DND-41 (cell line): Measurements from ENCODE around the gene FADS2.

Experiments used
- ATAC-seq: fragments of 200-7000 bp; cut with Tn5 transposase; 3 replicates; pipeline ENCODE4 v1.9.1; 2021; ENCODE audit warnings: low read depth; ENCODE audit not compliant: insufficient read depth
- DNase-seq: peaks from one replicate; pipeline ENCODE4 v3.0.0-alpha.2; 2020
- H2AFZ ChIP-seq: 2 replicates; pipeline ENCODE4 v1.6.0; 2012; ENCODE audit warnings: low read depth, low read length
- H3K27ac ChIP-seq: 2 replicates; pipeline ENCODE4 v1.5.1; 2012; ENCODE audit warnings: low read length, inconsistent platforms
- H3K27me3 ChIP-seq: fragments of 200-600 bp; sonication (generic); 2 replicates; pipeline ENCODE4 v1.6.0; 2012; ENCODE audit warnings: low read length, mild to moderate bottlenecking, inconsistent platforms; ENCODE audit not compliant: insufficient read depth, poor library complexity
- H3K36me3 ChIP-seq: 2 replicates; pipeline ENCODE4 v1.5.1; 2012; ENCODE audit warnings: low read length, inconsistent platforms; ENCODE audit not compliant: insufficient read depth
- H3K4me1 ChIP-seq: 2 replicates; pipeline ENCODE4 v1.5.1; 2012; ENCODE audit warnings: mild to moderate bottlenecking, low read length; ENCODE audit not compliant: insufficient read depth
- H3K4me2 ChIP-seq: 2 replicates; pipeline ENCODE4 v1.6.0; 2012; ENCODE audit warnings: mild to moderate bottlenecking, moderate library complexity, low read length, inconsistent platforms; ENCODE audit not compliant: insufficient read depth
- H3K4me3 ChIP-seq, 2 experiments: fragments of 200-600 bp in 1 of 2; shearing (Covaris generic) in 1 of 2; 2 replicates each; pipeline ENCODE4 v1.5.1; 2012 to 2016; ENCODE audit warnings: inconsistent platforms in 2 of 2, low read length in 2 of 2, mild to moderate bottlenecking in 2 of 2, low read depth in 1 of 2, moderate library complexity in 1 of 2
- H3K79me2 ChIP-seq: 2 replicates; pipeline ENCODE4 v1.6.0; 2012; ENCODE audit warnings: low read length, inconsistent platforms; ENCODE audit not compliant: insufficient read depth
- H3K9ac ChIP-seq: 2 replicates; pipeline ENCODE4 v1.6.0; 2012; ENCODE audit warnings: low read depth, mild to moderate bottlenecking, inconsistent platforms, low read length, moderate library complexity
- H3K9me3 ChIP-seq: 2 replicates; pipeline ENCODE4 v1.5.1; 2012; ENCODE audit warnings: low read length, moderate library complexity, mild to moderate bottlenecking, inconsistent platforms; ENCODE audit not compliant: insufficient read depth, severe bottlenecking
- H4K20me1 ChIP-seq: 2 replicates; pipeline ENCODE4 v1.6.0; 2012; ENCODE audit warnings: low read length; ENCODE audit not compliant: insufficient read depth
- CTCF ChIP-seq: IDR thresholded peaks from 2 replicates; pipeline ENCODE4 v1.5.1; 2012; ENCODE audit warnings: borderline replicate concordance, low read length, moderate library complexity, mild to moderate bottlenecking; ENCODE audit not compliant: poor library complexity, severe bottlenecking; ENCODE audit errors: extremely low read depth
- EZH2 ChIP-seq: IDR thresholded peaks from 3 replicates; pipeline ENCODE4 v1.6.1; 2012; ENCODE audit warnings: borderline replicate concordance, low read depth, mild to moderate bottlenecking, moderate library complexity, low read length, inconsistent platforms; ENCODE audit not compliant: severe bottlenecking

FADS2 gene

DNA sequence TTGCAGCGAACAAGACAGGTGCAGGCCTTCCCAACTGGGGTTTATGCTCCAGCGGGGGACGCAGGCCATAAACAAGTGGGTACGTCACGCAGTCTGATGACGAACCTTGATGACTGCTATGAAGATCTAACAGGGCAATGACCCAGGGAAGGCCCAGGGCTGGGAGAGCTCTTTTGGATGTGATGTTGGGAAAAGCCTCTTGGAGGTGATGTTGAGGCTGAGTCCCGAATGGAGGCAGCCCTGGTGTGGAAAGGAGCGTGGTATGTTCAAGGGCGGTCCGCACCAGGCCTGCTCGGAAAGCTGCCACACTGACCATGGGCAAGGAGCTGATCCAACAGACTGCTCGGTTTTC, 5.8 kb downstream of the FADS2 start:
- DNase-seq (peak; percentile 26), ATAC-seq (no peak)
- Histone ChIP-seq H3K4me1 (peaks cover 72% of the 10 kb centered on the region), H3K36me3 (peaks cover 81% of the 10 kb centered on the region), H3K27me3 (no peaks in the 10 kb centered on the region), H3K27ac (peak overlapping the region; percentile 99), H3K4me3 (peak overlapping the region in 1 of 2 experiments; percentile 84; a peak in 2 of 4 replicates), H3K9ac (peak overlapping the region; percentile 90), H2AFZ (no peak overlapping the region), H3K4me2 (peak overlapping the region; percentile 81), H4K20me1 (peaks cover 60% of the 10 kb centered on the region), H3K79me2 (peaks cover 97% of the 10 kb centered on the region), H3K9me3 (no peaks in the 10 kb centered on the region)
- no peak for TF ChIP-seq EZH2
- peak; percentile 22 for TF ChIP-seq CTCF

- peak overlapping the region; percentile 90 for H3K9ac ChIP-seq
- peak; percentile 93 for DNase-seq
Measured at GRCh38 chr11:61834278-61835048, 6.4 kb downstream of the FADS2 start.

DNA sequence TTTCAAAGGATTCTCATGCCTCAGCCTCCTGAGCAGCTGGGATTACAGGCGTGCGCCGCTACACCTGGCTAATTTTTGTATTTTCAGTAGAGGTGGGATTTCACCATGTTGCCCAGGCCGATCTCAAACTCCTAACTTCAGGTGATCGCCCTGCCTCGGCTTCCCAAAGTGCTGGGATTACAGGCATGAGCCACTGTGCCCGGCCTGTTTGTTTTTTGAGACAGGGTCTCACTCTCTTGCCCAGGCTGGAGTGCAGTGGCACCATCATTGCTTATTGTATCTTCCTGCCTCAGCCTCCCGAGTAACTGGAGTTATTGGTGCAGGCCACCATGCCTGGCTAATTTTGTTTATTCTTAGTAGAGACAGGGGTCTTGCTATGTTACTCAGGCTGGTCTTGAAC, 8.1 kb downstream of the FADS2 start:
- DNase-seq (no peak), ATAC-seq (no peak)
- H3K4me3 ChIP-seq, result no peak overlapping the region
- H3K9me3 ChIP-seq, result no peaks in the 10 kb centered on the region
- H3K36me3 ChIP-seq, result peaks cover 80% of the 10 kb centered on the region
- TF ChIP-seq CTCF (no peak), EZH2 (no peak)
- no peak overlapping the region for H3K9ac ChIP-seq
- peak overlapping the region; percentile 99 for H3K27ac ChIP-seq
- H3K27me3 ChIP-seq, result no peaks in the 10 kb centered on the region
- no peak overlapping the region for H3K4me2 ChIP-seq
- no peak overlapping the region for H2AFZ ChIP-seq
- H3K79me2 ChIP-seq, result peaks cover 88% of the 10 kb centered on the region
- H3K4me1 ChIP-seq, result peaks cover 52% of the 10 kb centered on the region
- peaks cover 51% of the 10 kb centered on the region; the same call in 1 of the 2 replicates for H4K20me1 ChIP-seq

More at GRCh38 chr11:61834278-61835048, 6.4 kb downstream of the FADS2 start:
- ATAC-seq, result peak; percentile 94
- no peaks in the 10 kb centered on the region for H3K9me3 ChIP-seq
- H3K27me3 ChIP-seq, result no peaks in the 10 kb centered on the region
- H3K4me3 ChIP-seq, result peak overlapping the region in 1 of 2 experiments; percentile 84; a peak in 2 of 4 replicates
- H3K27ac ChIP-seq, result peak overlapping the region; percentile 99
- TF ChIP-seq CTCF (no peak), EZH2 (no peak)
- peaks cover 93% of the 10 kb centered on the region for H3K79me2 ChIP-seq
- peak overlapping the region; percentile 42 for H2AFZ ChIP-seq
- H3K4me2 ChIP-seq, result peak overlapping the region; percentile 81
- peaks cover 69% of the 10 kb centered on the region for H3K4me1 ChIP-seq
- H3K36me3 ChIP-seq, result peaks cover 80% of the 10 kb centered on the region
- peaks cover 57% of the 10 kb centered on the region for H4K20me1 ChIP-seq
